Activated T-cell treated with anti-CD3 and anti-CD28 coated beads, Interleukin-2, amount 50 U/mL, for 72 hours (primary cell): ENCODE measurements around the gene PARP14. TPM values are rescaled to one million over a fixed set of nuclear protein-coding genes. Genes with fewer than 3 reads are reported as not detected.

ENCODE experiments used
- ATAC-seq, 2 donors: fragments of 150-1000 bp; cut with Tn5 transposase; replicated peaks in 1 of 2; 2 replicates each; pipeline ENCODE4 v1.10.0; 2021; ENCODE audit warnings: moderate library complexity in 2 of 2, mild to moderate bottlenecking in 1 of 2
- DNase-seq, 2 donors: peaks; one replicate each; pipeline ENCODE4 v3.0.0; 2021 to 2022; ENCODE audit warnings: mixed read lengths in 1 of 2
- H3K27ac Mint-ChIP-seq: one replicate; pipeline ENCODE4 v1.8.0; 2022; ENCODE audit warnings: mild to moderate bottlenecking, moderate library complexity, mixed read lengths
- H3K27me3 Mint-ChIP-seq: one replicate; pipeline ENCODE4 v1.8.0; 2022; ENCODE audit warnings: low read depth, mixed read lengths
- H3K36me3 Mint-ChIP-seq, 2 donors: one replicate each; pipeline ENCODE4 v1.8.0; 2022; ENCODE audit warnings: mixed read lengths in 2 of 2, mild to moderate bottlenecking in 1 of 2; ENCODE audit not compliant: insufficient read depth in 2 of 2
- H3K4me1 Mint-ChIP-seq: one replicate; pipeline ENCODE4 v1.8.0; 2022; ENCODE audit warnings: low read depth, mixed read lengths
- H3K4me3 Mint-ChIP-seq, 2 donors: one replicate each; pipeline ENCODE4 v1.8.0; 2022; ENCODE audit warnings: mild to moderate bottlenecking in 2 of 2, mixed read lengths in 2 of 2, moderate library complexity in 2 of 2
- H3K9me3 Mint-ChIP-seq, 2 donors: one replicate each; pipeline ENCODE4 v1.8.0; 2022; ENCODE audit warnings: mixed read lengths in 2 of 2
- total RNA-seq, 2 donors: library from RNA; stranded (reverse); gene quantifications; one replicate each; pipeline ENCODE4 v1.2.3, GENCODE V29; 2022

Gene PARP14
- total RNA-seq, 2 donors from 2014 or later: 56.5 to 80.1 TPM

DNA sequence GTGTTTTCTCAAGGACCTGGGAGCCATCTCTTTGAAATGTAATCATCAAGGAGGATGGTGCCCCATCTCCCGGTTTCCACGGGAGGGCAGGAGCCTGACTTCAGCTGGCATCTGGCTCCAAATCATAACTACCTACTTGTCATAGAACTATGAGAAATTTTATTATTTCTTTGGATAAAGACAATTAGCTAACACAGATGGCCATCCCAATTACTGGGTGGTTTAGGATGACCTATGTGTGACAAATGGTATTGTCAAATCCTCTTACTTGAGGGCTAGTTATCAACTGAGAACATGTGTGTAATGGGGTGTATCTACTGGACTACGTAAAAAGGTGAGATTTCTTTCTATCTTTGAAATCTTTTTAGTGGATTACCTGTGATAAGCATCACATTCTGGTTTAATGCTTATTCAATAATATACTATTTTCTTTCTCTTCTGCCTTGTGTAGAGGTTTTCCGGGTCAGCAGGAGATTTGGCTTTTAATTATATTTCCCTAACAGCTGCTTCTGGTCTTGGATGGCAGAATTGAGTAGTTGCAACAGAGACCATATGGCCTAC is 15.3 kb upstream of the PARP14 start:
- H3K36me3 Mint-ChIP-seq: peaks cover 0 to 1% of the 10 kb centered on the region in 2 donors

DNA sequence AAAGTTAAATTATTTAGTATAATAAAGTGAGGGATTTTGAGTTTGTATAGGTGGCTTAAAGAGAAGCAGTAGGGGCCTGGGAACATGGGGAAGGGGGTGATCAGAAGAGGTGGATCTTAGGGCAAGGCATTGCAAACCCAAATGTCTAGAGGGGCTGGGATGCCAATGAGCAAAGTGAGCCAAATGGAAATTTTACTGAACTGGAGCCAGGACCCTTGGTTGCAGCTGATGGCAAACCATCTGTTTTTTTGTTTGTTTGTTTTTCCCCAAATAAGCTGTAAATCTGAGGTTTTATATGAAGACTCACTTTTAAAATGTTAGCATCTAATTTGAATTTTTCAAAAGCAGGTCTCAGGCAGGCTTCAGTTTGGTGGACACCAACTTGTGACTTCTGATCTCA is 14.8 kb upstream of the PARP14 start:
- peaks cover 0 to 1% of the 10 kb centered on the region in 2 donors for H3K36me3 Mint-ChIP-seq
- no peak for ATAC-seq
- H3K9me3 Mint-ChIP-seq: peaks cover 0 to 3% of the 10 kb centered on the region in 2 donors
- no peak overlapping the region for H3K27ac Mint-ChIP-seq
- H3K4me1 Mint-ChIP-seq: peaks cover 25% of the 10 kb centered on the region
- no peaks in the 10 kb centered on the region for H3K27me3 Mint-ChIP-seq
- H3K4me3 Mint-ChIP-seq: no peak overlapping the region
- DNase-seq: no peak

More for the DNA sequence above, 15.3 kb upstream of the PARP14 start:
- H3K27ac Mint-ChIP-seq: no peak overlapping the region
- no peaks in the 10 kb centered on the region for H3K27me3 Mint-ChIP-seq
- ATAC-seq: no peak
- peaks cover 25% of the 10 kb centered on the region for H3K4me1 Mint-ChIP-seq
- peaks cover 1 to 4% of the 10 kb centered on the region in 2 donors for H3K9me3 Mint-ChIP-seq
- no peak for DNase-seq
- no peak overlapping the region for H3K4me3 Mint-ChIP-seq

DNA sequence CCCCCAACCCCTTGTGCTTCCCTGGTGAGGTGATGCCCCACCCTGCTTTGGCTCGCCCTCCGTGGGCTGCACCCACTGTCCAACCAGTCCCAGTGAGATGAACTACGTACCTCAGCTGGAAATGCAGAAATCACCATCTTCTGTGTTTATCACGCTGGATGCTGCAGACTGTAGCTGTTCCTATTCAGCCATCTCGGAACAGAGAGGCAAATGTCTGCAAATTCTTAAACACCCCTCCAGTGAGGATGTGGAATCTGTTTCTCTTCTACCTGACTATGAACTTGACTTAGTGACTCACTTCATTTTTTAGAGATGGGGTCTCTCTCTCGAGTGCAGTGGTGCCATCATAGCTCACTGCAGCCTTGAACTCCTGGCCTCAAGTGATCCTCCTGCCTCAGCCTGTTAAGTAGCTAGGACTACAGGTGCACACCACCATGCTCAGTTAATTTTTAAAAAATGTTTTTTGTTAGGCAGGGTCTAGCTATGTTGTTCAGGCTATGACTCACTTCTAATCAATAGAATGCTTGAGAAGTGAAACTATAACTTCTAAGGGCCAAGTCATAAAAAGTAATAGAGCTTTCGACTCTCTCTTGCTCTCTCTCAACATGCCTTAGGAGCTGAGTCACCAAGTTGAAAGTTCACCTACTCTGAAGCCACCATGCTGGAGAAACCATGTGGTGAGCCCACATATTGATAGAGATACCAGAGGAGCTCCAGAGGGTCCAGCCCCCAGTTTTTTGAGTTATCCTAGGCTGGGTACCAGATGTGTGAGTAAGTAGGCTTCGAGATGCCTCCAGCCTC is 11.5 kb upstream of the PARP14 start:
- Mint-ChIP-seq H3K4me3 (peak overlapping the region; percentile 24 to 36), H3K27ac (no peak overlapping the region)
- peak; percentile 41 to 67 for DNase-seq

DNA sequence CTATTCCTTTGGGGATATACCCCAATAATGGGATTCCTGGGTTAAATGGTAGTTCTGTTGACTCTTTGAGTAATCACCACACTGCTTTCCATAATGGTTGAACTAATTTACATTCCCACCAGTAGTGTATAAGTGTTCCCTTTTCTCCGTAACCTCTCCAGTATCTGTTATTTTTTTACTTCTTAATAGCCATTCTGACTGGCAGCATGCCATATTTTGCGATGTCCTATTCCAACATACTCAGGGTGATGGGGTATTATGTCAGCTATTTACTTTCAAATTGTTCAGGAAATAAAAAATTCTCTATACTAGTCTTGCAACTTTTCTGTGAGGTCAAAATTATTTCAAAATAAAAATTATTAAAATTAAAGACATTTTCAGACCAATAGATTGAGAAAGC is 9.1 kb upstream of the PARP14 start:
- peaks cover 17% of the 10 kb centered on the region for H3K4me1 Mint-ChIP-seq
- no peak overlapping the region for H3K4me3 Mint-ChIP-seq
- H3K9me3 Mint-ChIP-seq: peaks cover 0 to 6% of the 10 kb centered on the region in 2 donors
- no peaks in the 10 kb centered on the region for H3K27me3 Mint-ChIP-seq
- no peak overlapping the region for H3K27ac Mint-ChIP-seq
- no peak for ATAC-seq
- peaks cover 0 to 3% of the 10 kb centered on the region in 2 donors for H3K36me3 Mint-ChIP-seq
- DNase-seq: no peak

More for the DNA sequence above, 11.5 kb upstream of the PARP14 start:
- Mint-ChIP-seq H3K27me3 (no peaks in the 10 kb centered on the region), H3K4me1 (peaks cover 17% of the 10 kb centered on the region), H3K9me3 (peaks cover 0 to 2% of the 10 kb centered on the region in 2 donors), H3K36me3 (peaks cover 0 to 1% of the 10 kb centered on the region in 2 donors)
- peak; percentile 98 for ATAC-seq

DNA sequence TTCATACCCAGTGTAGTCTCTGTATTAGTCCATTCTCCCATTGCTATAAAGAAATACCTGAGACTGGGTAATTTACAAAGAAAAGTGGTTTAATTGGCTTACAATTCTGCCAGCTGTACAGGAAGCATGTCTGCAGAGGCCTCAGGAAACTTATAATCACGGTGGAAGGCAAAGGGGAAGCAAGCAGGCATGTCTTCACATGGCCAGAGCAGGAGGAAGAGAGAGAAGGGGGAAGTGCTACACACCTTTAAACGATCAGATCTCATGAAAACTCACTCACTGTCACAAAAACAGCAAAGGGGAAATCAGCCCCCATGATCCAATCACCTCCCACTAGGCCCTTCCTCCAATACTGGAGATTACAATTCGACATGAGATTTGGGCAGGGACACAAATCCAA is 6.3 kb upstream of the PARP14 start:
- Mint-ChIP-seq H3K9me3 (peaks cover 0 to 6% of the 10 kb centered on the region in 2 donors), H3K4me1 (peaks cover 24% of the 10 kb centered on the region), H3K27me3 (no peaks in the 10 kb centered on the region), H3K4me3 (no peak overlapping the region), H3K27ac (no peak overlapping the region), H3K36me3 (peaks cover 0 to 1% of the 10 kb centered on the region in 2 donors)
- DNase-seq (no peak), ATAC-seq (no peak)

DNA sequence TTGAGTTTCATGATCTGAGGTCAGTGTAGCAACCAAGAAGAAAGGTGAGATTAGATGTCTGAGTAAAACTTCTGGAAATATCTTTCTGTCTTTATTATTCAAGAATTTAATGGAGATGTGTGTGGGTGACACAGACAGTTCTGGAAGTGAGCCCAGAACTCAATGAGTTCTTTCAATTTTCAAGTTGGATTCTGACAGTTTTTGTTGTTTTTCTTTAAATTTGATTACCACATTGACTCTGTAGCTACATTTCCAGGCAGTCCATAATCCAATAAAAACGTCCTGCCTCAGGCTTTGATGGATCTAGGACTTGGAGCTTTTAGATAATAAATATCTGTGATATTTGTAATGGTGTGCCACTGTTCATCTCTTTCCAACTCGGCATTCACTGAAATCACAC is 3.9 kb upstream of the PARP14 start:
- peaks cover 5 to 8% of the 10 kb centered on the region in 2 donors for H3K36me3 Mint-ChIP-seq
- no peaks in the 10 kb centered on the region for H3K27me3 Mint-ChIP-seq
- H3K9me3 Mint-ChIP-seq: peaks cover 0 to 5% of the 10 kb centered on the region in 2 donors
- no peak overlapping the region for H3K27ac Mint-ChIP-seq
- DNase-seq: no peak
- no peak for ATAC-seq
- peaks cover 32% of the 10 kb centered on the region for H3K4me1 Mint-ChIP-seq
- no peak overlapping the region for H3K4me3 Mint-ChIP-seq

DNA sequence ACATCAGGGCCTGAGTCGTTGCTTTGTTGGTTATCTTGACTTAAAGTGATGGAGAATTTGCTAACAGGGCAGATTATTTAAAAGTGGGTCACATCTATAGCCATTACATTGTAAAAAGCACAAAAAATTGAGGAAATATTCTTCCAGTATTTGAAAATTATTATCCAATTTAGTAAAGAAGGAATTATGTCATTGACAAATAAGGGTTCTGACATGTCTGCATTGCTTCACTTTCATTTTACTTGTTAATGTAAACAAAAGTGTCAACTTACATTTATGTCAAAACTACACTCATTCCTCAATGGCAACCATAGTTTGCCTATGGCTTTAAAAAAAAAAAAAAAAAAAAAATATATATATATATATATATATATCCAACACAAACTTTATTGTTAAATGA is 3.4 kb upstream of the PARP14 start:
- peaks cover 5 to 8% of the 10 kb centered on the region in 2 donors for H3K36me3 Mint-ChIP-seq
- ATAC-seq (no peak), DNase-seq (no peak)
- peaks cover 0 to 5% of the 10 kb centered on the region in 2 donors for H3K9me3 Mint-ChIP-seq
- no peaks in the 10 kb centered on the region for H3K27me3 Mint-ChIP-seq
- H3K27ac Mint-ChIP-seq: no peak overlapping the region
- H3K4me3 Mint-ChIP-seq: no peak overlapping the region
- H3K4me1 Mint-ChIP-seq: peaks cover 36% of the 10 kb centered on the region

DNA sequence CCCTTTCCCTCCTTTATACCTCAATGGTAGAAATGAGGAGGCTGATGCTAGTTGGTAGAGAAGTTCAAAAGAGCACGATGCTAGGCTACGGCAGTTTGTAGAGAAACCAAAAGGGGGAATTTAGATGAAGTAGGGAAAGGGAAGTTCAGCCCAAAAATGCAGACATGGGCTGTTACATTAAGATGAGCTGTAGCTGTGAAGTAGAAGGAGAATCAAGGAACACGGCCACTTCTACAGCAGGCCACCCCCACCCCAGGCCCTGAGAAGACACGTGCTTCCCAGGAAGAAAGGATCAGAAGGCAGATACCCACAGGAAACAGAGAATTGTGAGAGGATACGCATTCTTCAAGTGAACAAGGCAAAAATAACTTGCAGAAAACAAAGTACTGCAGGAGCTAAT is 2.1 kb upstream of the PARP14 start:
- Mint-ChIP-seq H3K27ac (peak overlapping the region; percentile 62), H3K36me3 (peaks cover 5 to 8% of the 10 kb centered on the region in 2 donors), H3K27me3 (no peaks in the 10 kb centered on the region), H3K4me1 (peaks cover 49% of the 10 kb centered on the region), H3K4me3 (peak overlapping the region in 1 of 2 donors; percentile 5), H3K9me3 (peaks cover 0 to 5% of the 10 kb centered on the region in 2 donors)
- ATAC-seq: no peak
- DNase-seq: no peak

DNA sequence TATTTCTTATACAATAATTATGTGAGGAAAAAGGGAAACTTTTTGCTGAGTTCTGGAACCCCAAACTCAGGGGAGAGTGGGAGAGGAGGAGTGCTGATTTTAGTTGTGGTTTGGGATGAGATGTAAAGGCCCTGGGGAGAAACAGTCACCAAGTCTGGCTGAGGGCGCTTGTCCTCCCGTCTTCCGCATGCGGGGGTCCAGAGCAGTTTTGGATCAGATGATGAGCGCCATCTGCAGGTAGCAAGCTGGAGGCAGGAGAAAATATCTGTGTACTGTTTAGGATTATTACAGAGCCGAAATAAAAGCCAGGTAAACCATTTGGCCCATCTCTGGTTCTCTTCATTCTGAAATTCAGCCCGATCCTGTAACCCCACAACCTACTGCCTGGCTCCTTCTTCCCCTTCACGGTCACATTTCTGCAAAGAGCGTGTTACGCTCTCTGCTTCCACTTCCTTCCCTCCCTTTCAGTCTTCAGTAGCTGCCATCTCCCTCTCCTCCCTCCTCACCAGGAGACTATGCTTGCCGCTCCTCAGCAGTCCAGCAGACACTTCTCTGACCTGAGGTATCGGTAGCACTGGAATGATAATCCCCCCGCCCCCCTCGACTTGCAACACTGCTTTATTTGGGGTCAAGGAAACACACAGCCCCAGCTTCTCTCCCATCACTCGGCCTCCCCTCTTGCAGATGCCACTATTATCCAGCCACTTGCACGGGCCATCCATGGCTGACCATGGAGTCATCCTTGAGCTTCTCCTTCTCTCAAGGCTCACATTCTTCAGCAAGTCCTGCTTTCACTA is 1.4 kb upstream of the PARP14 start:
- no peaks in the 10 kb centered on the region for H3K27me3 Mint-ChIP-seq
- H3K9me3 Mint-ChIP-seq: peaks cover 0 to 3% of the 10 kb centered on the region in 2 donors
- DNase-seq (peak; percentile 82 to 86), ATAC-seq (peak; percentile 66 to 68)
- peaks cover 5 to 8% of the 10 kb centered on the region in 2 donors for H3K36me3 Mint-ChIP-seq
- H3K4me1 Mint-ChIP-seq: peaks cover 49% of the 10 kb centered on the region
- peak overlapping the region; percentile 89 to 98 for H3K4me3 Mint-ChIP-seq
- H3K27ac Mint-ChIP-seq: peak overlapping the region; percentile 99

DNA sequence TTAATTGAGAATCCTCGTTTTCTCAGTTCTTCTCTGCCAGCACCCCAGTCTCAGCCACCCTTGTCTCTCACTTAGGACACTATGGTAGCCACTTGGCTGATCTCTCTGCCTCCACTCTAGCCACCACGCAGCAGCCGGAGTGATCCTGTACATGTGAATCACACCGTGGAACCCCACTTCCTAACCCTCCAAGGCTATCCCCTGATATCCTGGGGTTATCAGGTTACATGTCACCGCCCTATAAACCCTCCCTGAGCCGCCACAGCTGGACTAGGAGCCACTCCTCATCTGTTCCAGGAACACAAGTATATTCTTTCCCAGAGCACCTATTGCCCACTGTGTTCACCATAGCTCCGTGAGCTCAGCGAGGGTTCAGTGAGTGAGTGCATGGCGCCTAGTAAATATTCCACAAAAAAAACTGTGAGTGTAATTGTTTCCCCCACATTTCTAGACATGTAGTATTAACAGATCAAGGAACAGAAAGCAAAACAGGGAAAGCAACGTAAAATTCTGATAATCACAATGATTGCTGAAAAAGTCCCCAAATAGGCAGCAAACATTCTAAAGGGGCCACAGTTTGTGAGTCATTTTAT is 661 bp upstream of the PARP14 start:
- H3K9me3 Mint-ChIP-seq: no peaks in the 10 kb centered on the region
- peak in 1 of 2 donors; percentile 23 for DNase-seq
- peaks cover 50% of the 10 kb centered on the region for H3K4me1 Mint-ChIP-seq
- H3K4me3 Mint-ChIP-seq: peak overlapping the region; percentile 89 to 98
- peak overlapping the region; percentile 99 for H3K27ac Mint-ChIP-seq
- ATAC-seq: peak; percentile 18 to 20
- peaks cover 6 to 8% of the 10 kb centered on the region in 2 donors for H3K36me3 Mint-ChIP-seq
- no peaks in the 10 kb centered on the region for H3K27me3 Mint-ChIP-seq

DNA sequence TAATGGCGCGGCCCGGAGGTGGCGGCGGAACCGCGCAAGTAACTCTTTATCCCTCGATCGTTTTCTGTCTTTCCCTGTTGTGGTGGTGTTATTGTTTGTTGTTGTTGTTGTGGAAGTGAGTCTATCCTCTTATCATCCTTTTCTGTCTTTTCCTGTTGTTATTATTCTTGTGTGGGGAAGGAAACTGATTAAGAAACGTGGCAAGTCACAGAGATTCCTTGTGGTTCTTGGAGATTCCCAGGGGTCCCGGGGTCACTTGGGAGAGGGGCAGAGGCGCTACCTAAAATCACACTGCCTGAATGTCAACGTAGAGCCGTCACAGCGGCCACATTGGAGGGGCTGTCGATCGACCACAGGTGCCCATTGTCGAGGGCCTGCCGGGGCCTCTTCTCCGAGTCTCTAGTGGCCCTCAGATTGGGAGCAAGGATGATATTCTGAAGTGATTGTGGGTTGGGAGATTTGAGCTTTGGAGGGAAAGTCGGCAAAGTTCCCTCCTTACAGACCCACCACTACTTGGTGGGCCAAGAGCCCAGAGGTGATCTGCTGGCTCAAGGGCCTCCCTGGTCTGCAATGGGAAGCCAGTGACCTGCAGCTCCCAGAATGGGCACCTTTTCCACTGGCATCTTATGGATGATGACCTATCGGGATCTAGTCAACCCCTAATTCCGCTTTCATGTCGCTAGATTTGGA is 790 bp downstream of the PARP14 start:
- H3K36me3 Mint-ChIP-seq: peaks cover 9 to 10% of the 10 kb centered on the region in 2 donors
- no peak for DNase-seq
- no peaks in the 10 kb centered on the region for H3K9me3 Mint-ChIP-seq
- no peaks in the 10 kb centered on the region for H3K27me3 Mint-ChIP-seq
- H3K27ac Mint-ChIP-seq: peak overlapping the region; percentile 96
- H3K4me1 Mint-ChIP-seq: peaks cover 53% of the 10 kb centered on the region
- H3K4me3 Mint-ChIP-seq: peak overlapping the region; percentile 89 to 92
- no peak for ATAC-seq

DNA sequence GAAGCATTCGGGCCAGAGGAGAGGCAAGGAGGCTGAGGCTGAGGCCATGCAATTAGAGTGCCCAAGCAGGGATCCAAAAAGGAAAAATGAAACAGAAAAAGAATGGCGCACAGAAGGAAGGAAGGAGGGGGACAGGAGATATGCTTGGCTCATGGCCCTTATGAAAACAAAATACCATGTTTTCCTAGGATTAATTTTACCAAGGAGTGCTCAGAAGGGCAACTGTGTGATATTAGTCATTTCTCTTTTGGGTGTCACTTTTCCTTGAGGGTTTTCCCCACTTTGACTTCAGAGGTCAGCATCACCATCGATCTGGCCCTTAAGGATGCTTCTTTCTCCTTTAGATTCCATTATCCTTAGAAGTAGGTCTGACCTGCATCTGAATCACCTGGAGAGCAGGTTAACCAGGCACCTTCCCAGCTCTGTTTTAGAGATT is 1.4 kb downstream of the PARP14 start:
- peaks cover 10 to 15% of the 10 kb centered on the region in 2 donors for H3K36me3 Mint-ChIP-seq
- no peaks in the 10 kb centered on the region for H3K9me3 Mint-ChIP-seq
- DNase-seq: no peak
- H3K4me3 Mint-ChIP-seq: peak overlapping the region; percentile 89 to 92
- no peaks in the 10 kb centered on the region for H3K27me3 Mint-ChIP-seq
- peaks cover 53% of the 10 kb centered on the region for H3K4me1 Mint-ChIP-seq
- ATAC-seq: no peak
- H3K27ac Mint-ChIP-seq: peak overlapping the region; percentile 96
